ENCODE results near the gene RACK1. TPM values are rescaled to one million over a fixed set of nuclear protein-coding genes. Genes with fewer than 3 reads are reported as not detected.

RACK1 gene
- total RNA-seq, 1 experiment from 2014 or later: 2,552 TPM

- Mint-ChIP-seq H3K4me3 (no peak overlapping the region), H3K27ac (no peak overlapping the region), H3K4me1 (peaks cover 16 to 21% of the 10 kb centered on the region in 2 experiments; a peak in 3 of 4 replicates), H3K9me3 (no peaks in the 10 kb centered on the region; a peak in 1 of 5 replicates), H3K36me3 (ENCODE audit: insufficient read depth in 1 of 3, low read depth in 3 of 3) (no peaks in the 10 kb centered on the region), H3K27me3 (ENCODE audit: low read depth) (peaks cover 30% of the 10 kb centered on the region)
- no peak overlapping the region for H3K4ac ChIP-seq (ENCODE audit: low read depth, low read length)
- no peak overlapping the region for H2BK5ac ChIP-seq (ENCODE audit: insufficient read length, low read length)
- no peak overlapping the region for H3K23ac ChIP-seq (ENCODE audit: insufficient read length, low read depth, low read length)
- no peaks in the 10 kb centered on the region for H3K79me1 ChIP-seq (ENCODE audit: insufficient read depth, low read depth, low read length, poor library complexity, severe bottlenecking)
- H4K8ac ChIP-seq (replicated peaks; ENCODE audit: insufficient read length, low read depth, low read length): no peak overlapping the region
- no peaks in the 10 kb centered on the region for H3K79me2 ChIP-seq (ENCODE audit: insufficient read depth, low read length)
- WGBS (ENCODE audit: extremely low coverage, insufficient read length, low lambda C conversion rate): no CpG with 5 or more reads among the region's 2 CpGs
- H2BK12ac ChIP-seq (ENCODE audit: insufficient read length, low read depth, low read length): no peak overlapping the region
- no peak overlapping the region for H4K91ac ChIP-seq (ENCODE audit: insufficient read length, low read depth, low read length)
- no peaks in the 10 kb centered on the region; the same call in 1 of the 2 replicates for H3K4me1 ChIP-seq (ENCODE audit: insufficient read depth, low read length)
- no peak overlapping the region for H2BK15ac ChIP-seq (ENCODE audit: low read depth, low read length)
- no peak overlapping the region for H2AK5ac ChIP-seq (ENCODE audit: insufficient read length, low read length)
- no peak for DNase-seq
- no peak overlapping the region for H3K27ac ChIP-seq (ENCODE audit: insufficient read length, low read depth, low read length)
- H3K56ac ChIP-seq (ENCODE audit: insufficient read length, low read depth, low read length): no peak overlapping the region
- H3K9ac ChIP-seq (ENCODE audit: extremely low read depth, insufficient read length, low read length): no peak overlapping the region
- no peaks in the 10 kb centered on the region for H4K20me1 ChIP-seq (ENCODE audit: control insufficient read depth, insufficient read depth, insufficient read length)
- H3K14ac ChIP-seq (ENCODE audit: insufficient read depth, low read length): no peak overlapping the region
- no peak overlapping the region for H2AFZ ChIP-seq (ENCODE audit: low read length)
- H3K23me2 ChIP-seq (ENCODE audit: insufficient read length, low read depth, low read length, poor library complexity, severe bottlenecking): peaks cover 7% of the 10 kb centered on the region
- no peak overlapping the region for H3T11ph ChIP-seq (ENCODE audit: low read length)
- no peak for TF ChIP-seq CTCF (conservative IDR thresholded peaks at IDR 0.05)
- no peaks in the 10 kb centered on the region for H3K9me3 ChIP-seq (ENCODE audit: control insufficient read depth, low read depth, low read length)
- no peak overlapping the region for H2BK120ac ChIP-seq (ENCODE audit: low read depth, low read length, poor library complexity, severe bottlenecking)
- no peak overlapping the region for H3K18ac ChIP-seq (ENCODE audit: insufficient read length, low read depth, low read length)
- H3K27me3 ChIP-seq (ENCODE audit: insufficient read depth, low read length): peaks cover 2% of the 10 kb centered on the region
- H3K4me2 ChIP-seq (ENCODE audit: insufficient read depth, insufficient read length, low read length): no peak overlapping the region
- H2BK20ac ChIP-seq (ENCODE audit: low read depth, low read length, poor library complexity, severe bottlenecking): no peak overlapping the region
- no peak overlapping the region for H4K5ac ChIP-seq (ENCODE audit: insufficient read length, low read depth, low read length)
These were observed 30.8 kb downstream of the RACK1 start for GRCh38 chr5:181212934-181213333.

All from H9 (cell line).